IMR-90 (cell line): ENCODE results near the gene SRRM4. TPM values are rescaled to one million over a fixed set of nuclear protein-coding genes. Genes with fewer than 3 reads are reported as not detected.

ENCODE experiments used
- ATAC-seq: fragments of 200-7000 bp; cut with Tn5 transposase; 2 replicates; pipeline ENCODE4 v1.9.1; 2020; ENCODE audit warnings: low read depth, mild to moderate bottlenecking, moderate library complexity
- BruUV-seq: library from RNA; stranded (reverse); fragments of 400-500 nt; replicated peaks from 2 replicates; lab custom pipeline; 2021; lab: Mats Ljungman, UMichigan
- CTCF ChIA-PET: fragments of 300-600 bp; formaldehyde crosslinking; extraction: SDS; loops from one replicate; lab custom pipeline; 2021; ENCODE audit warnings: antibody characterized with exemption; lab: Yijun Ruan, JAX
- POLR2A ChIA-PET: fragments of 300-600 bp; sonication (Branson Sonifier 250); formaldehyde crosslinking; loops from one replicate; lab custom pipeline; 2022; ENCODE audit warnings: antibody characterized with exemption; ENCODE audit not compliant: unreplicated experiment; lab: Charles Lee
- DNase-seq: peaks from one replicate; pipeline ENCODE4 v3.0.0; 2013
- H2AFZ ChIP-seq: replicated peaks from 2 replicates; pipeline ENCODE3; 2013; ENCODE audit warnings: low read length, mild to moderate bottlenecking; ENCODE audit not compliant: poor library complexity
- H2AK5ac ChIP-seq: 2 replicates; pipeline ENCODE4 v1.6.1; 2013; ENCODE audit warnings: low read depth, low read length, inconsistent platforms
- H2AK9ac ChIP-seq: replicated peaks from 2 replicates; pipeline ENCODE3; 2013; ENCODE audit warnings: mild to moderate bottlenecking, low read depth, low read length, moderate library complexity; ENCODE audit not compliant: poor library complexity
- H2BK120ac ChIP-seq: 2 replicates; pipeline ENCODE4 v1.6.1; 2013; ENCODE audit warnings: low read depth, low read length, inconsistent platforms
- H2BK15ac ChIP-seq: 3 replicates; pipeline ENCODE4 v1.6.1; 2013; ENCODE audit warnings: low read depth, low read length, inconsistent platforms
- H2BK20ac ChIP-seq: 2 replicates; pipeline ENCODE4 v1.6.1; 2013; ENCODE audit warnings: low read depth, mild to moderate bottlenecking, inconsistent platforms, low read length, moderate library complexity
- H2BK5ac ChIP-seq: 2 replicates; pipeline ENCODE4 v1.6.1; 2013; ENCODE audit warnings: mild to moderate bottlenecking, low read depth, low read length, inconsistent platforms; ENCODE audit not compliant: poor library complexity, severe bottlenecking
- H3K14ac ChIP-seq: replicated peaks from 2 replicates; pipeline ENCODE4 v1.6.1; 2013; ENCODE audit warnings: low read depth, low read length, inconsistent platforms
- H3K18ac ChIP-seq: 2 replicates; pipeline ENCODE4 v1.6.1; 2013; ENCODE audit warnings: low read depth, low read length, control low read depth
- H3K23ac ChIP-seq: 2 replicates; pipeline ENCODE4 v1.6.1; 2013; ENCODE audit warnings: low read depth, low read length, inconsistent platforms
- H3K27ac ChIP-seq: 2 replicates; pipeline ENCODE4 v1.5.1; 2013; ENCODE audit warnings: mild to moderate bottlenecking, control low read depth, low read length; ENCODE audit not compliant: insufficient read depth
- H3K27me3 ChIP-seq: 2 replicates; pipeline ENCODE4 v1.6.1; 2013; ENCODE audit warnings: low read length; ENCODE audit not compliant: control insufficient read depth, insufficient read depth
- H3K36me3 ChIP-seq: 2 replicates; pipeline ENCODE4 v1.6.1; 2013; ENCODE audit warnings: low read length, mixed read lengths; ENCODE audit not compliant: control insufficient read depth, insufficient read depth
- H3K4ac ChIP-seq: 2 replicates; pipeline ENCODE4 v1.6.1; 2013; ENCODE audit warnings: low read depth, low read length, inconsistent platforms
- H3K4me1 ChIP-seq: 2 replicates; pipeline ENCODE4 v1.6.1; 2013; ENCODE audit warnings: low read length, mixed read lengths; ENCODE audit not compliant: control insufficient read depth, insufficient read depth
- H3K4me2 ChIP-seq: 2 replicates; pipeline ENCODE4 v1.6.1; 2013; ENCODE audit warnings: low read depth, mild to moderate bottlenecking, control low read depth, low read length, moderate library complexity
- H3K4me3 ChIP-seq: 2 replicates; pipeline ENCODE4 v1.5.1; 2013; ENCODE audit warnings: low read depth, mild to moderate bottlenecking, control low read depth, low read length, moderate library complexity; ENCODE audit not compliant: insufficient read depth
- H3K56ac ChIP-seq: 2 replicates; pipeline ENCODE4 v1.6.1; 2013; ENCODE audit warnings: low read length, inconsistent platforms; ENCODE audit not compliant: insufficient read depth; ENCODE audit errors: extremely low read depth
- H3K79me1 ChIP-seq, 2 experiments: 2 replicates each; pipeline ENCODE4 v1.6.1; 2013; ENCODE audit warnings: low read length in 2 of 2, inconsistent platforms in 1 of 2, low read depth in 1 of 2
- H3K9ac ChIP-seq: 2 replicates; pipeline ENCODE4 v1.6.1; 2013; ENCODE audit warnings: low read depth, low read length, control low read depth
- H3K9me1 ChIP-seq: 2 replicates; pipeline ENCODE4 v1.6.1; 2013; ENCODE audit warnings: low read length, inconsistent platforms; ENCODE audit not compliant: insufficient read depth
- H3K9me3 ChIP-seq: 2 replicates; pipeline ENCODE4 v1.6.1; 2013; ENCODE audit warnings: low read length; ENCODE audit not compliant: control insufficient read depth, insufficient read depth
- H4K20me1 ChIP-seq: 2 replicates; pipeline ENCODE4 v1.6.1; 2013; ENCODE audit warnings: low read length, inconsistent platforms; ENCODE audit not compliant: insufficient read depth
- H4K5ac ChIP-seq: 2 replicates; pipeline ENCODE4 v1.6.1; 2013; ENCODE audit warnings: mild to moderate bottlenecking, low read depth, low read length, control low read depth
- H4K8ac ChIP-seq, 2 experiments: 2 replicates each; pipeline ENCODE4 v1.6.1; 2013; ENCODE audit warnings: low read depth in 2 of 2, low read length in 2 of 2, control low read depth in 1 of 2, inconsistent platforms in 1 of 2
- H4K91ac ChIP-seq: 2 replicates; pipeline ENCODE4 v1.6.1; 2013; ENCODE audit warnings: low read depth, low read length, inconsistent platforms; ENCODE audit not compliant: insufficient read depth
- BHLHE40 ChIP-seq: fragments of 150-350 bp; IDR thresholded peaks from 2 replicates; pipeline ENCODE4 v1.6.1; 2016; ENCODE audit warnings: mild to moderate bottlenecking, low read depth, low read length
- MAFK ChIP-seq: IDR thresholded peaks from 2 replicates; pipeline ENCODE4 v1.6.1; 2012; ENCODE audit warnings: low read depth, low read length, improper control_type of control experiment
- NFE2L2 ChIP-seq: fragments of 150-350 bp; IDR thresholded peaks from 2 replicates; pipeline ENCODE4 v1.6.1; 2016; ENCODE audit warnings: low read depth, mild to moderate bottlenecking, low read length
- POLR2A ChIP-seq: IDR thresholded peaks from 2 replicates; pipeline ENCODE4 v1.6.1; 2012; ENCODE audit warnings: mild to moderate bottlenecking, low read depth, low read length
- RAD21 ChIP-seq: IDR thresholded peaks from 2 replicates; pipeline ENCODE4 v1.6.1; 2012; ENCODE audit warnings: low read length, improper control_type of control experiment
- RCOR1 ChIP-seq: IDR thresholded peaks from 2 replicates; pipeline ENCODE4 v1.6.1; 2012; ENCODE audit warnings: mild to moderate bottlenecking, low read length, improper control_type of control experiment; ENCODE audit not compliant: insufficient replicate concordance
- RFX5 ChIP-seq: IDR thresholded peaks from 2 replicates; pipeline ENCODE4 v1.8.0; 2012; ENCODE audit warnings: low read depth, mild to moderate bottlenecking, low read length, moderate library complexity
- SMC3 ChIP-seq: fragments of 150-350 bp; IDR thresholded peaks from 2 replicates; pipeline ENCODE4 v1.6.1; 2016; ENCODE audit warnings: low read depth, mild to moderate bottlenecking, antibody characterized with exemption, low read length, moderate library complexity
- WGBS, 2 experiments: methylation state at CpG; one replicate each; pipeline versions ENCODE4 v1.1.5 to v1.1.7; 2013; ENCODE audit warnings: missing lambda C conversion rate in 2 of 2; ENCODE audit not compliant: insufficient read length in 1 of 2; ENCODE audit errors: extremely low coverage in 2 of 2; 5-methylcytosine and 5-hydroxymethylcytosine counted together
- dilution Hi-C: fragments of 300-500 bp; cut with HindIII; formaldehyde crosslinking; loops from one replicate; pipeline ENCODE4 v1.14.3; 2018; ENCODE audit warnings: low sequenced_read_pairs; ENCODE audit not compliant: unreplicated experiment
- in situ Hi-C: fragments of 300-500 bp; cut with MboI; formaldehyde crosslinking; loops from 3 replicates; pipeline ENCODE4 v1.14.3; 2019; ENCODE audit warnings: low sequenced_read_pairs, inconsistent platforms, mixed read lengths
- intact Hi-C: fragments of 100-400 bp; cut with micrococcal nuclease; formaldehyde crosslinking; loops from 2 replicates; pipeline ENCODE4 v1.10.0; 2022
- polyA plus RNA-seq, 3 experiments: library from polyadenylated mRNA; depleted of rRNA; stranded (reverse); fragments of >200 nt; gene quantifications; 2 replicates each; pipeline ENCODE4 v1.2.3, GENCODE V29; 2012; ENCODE audit warnings: low replicate concordance in 1 of 3
- total RNA-seq: library from RNA; depleted of rRNA; stranded (reverse); fragments of >200 nt; gene quantifications from 2 replicates; pipeline ENCODE4 v1.2.3, GENCODE V29; 2012
- TF ChIP-seq, protein P1 (sequence below): conservative IDR thresholded peaks from 2 replicates; pipeline ENCODE4 v1.5.1; 2012; ENCODE audit warnings: mild to moderate bottlenecking, low read depth, low read length, improper control_type of control experiment

The SRRM4 gene
- total and polyA plus RNA-seq, 2 of the 4 experiments (the other 2 are of a cell fraction): not detected

DNA sequence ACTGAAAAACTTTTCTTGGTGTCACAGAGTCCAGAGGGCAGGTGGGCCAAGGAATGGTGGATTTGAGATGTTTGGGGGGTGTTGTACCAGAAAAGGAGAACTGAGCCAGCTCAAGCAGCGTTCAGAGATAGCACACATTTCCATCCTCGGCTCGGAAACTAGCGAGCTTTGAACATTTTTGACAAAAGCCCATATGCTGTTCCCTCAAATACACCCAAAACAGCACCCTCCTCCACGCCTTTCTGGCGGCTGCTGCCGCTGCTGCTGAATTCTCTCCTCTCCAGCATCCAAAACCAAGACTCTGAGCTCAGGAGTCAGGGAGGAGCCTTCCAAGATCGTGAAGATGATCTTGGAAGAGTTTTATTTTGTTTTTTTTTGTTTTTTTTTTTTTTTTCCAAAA lies 961 bp downstream of the SRRM4 start:
- BruUV-seq: no TSS peak
- Histone ChIP-seq H2AK5ac (no peak overlapping the region), H4K20me1 (no peaks in the 10 kb centered on the region), H3K18ac (no peak overlapping the region), H4K5ac (no peak overlapping the region), H4K91ac (no peak overlapping the region), H3K56ac (no peak overlapping the region), H3K27me3 (no peaks in the 10 kb centered on the region), H3K79me1 (no peaks in the 10 kb centered on the region), H3K4me2 (no peak overlapping the region), H2BK5ac (no peak overlapping the region), H2BK120ac (no peak overlapping the region), H4K8ac (no peak overlapping the region), H3K9me3 (peaks cover 8% of the 10 kb centered on the region), H3K9me1 (no peaks in the 10 kb centered on the region), H3K4me3 (no peak overlapping the region), H3K36me3 (no peaks in the 10 kb centered on the region), H3K14ac (no peak overlapping the region), H2BK15ac (no peak overlapping the region), H3K27ac (no peak overlapping the region), H3K23ac (no peak overlapping the region), H3K9ac (no peak overlapping the region), H3K4ac (no peak overlapping the region), H2BK20ac (no peak overlapping the region), H3K4me1 (no peaks in the 10 kb centered on the region), H2AK9ac (no peak overlapping the region), H2AFZ (no peak overlapping the region)
- TF ChIP-seq RAD21: no peak
- TF ChIP-seq NFE2L2: no peak
- TF ChIP-seq RFX5: no peak
- no peak for TF ChIP-seq RCOR1
- no peak for TF ChIP-seq POLR2A
- no peak for TF ChIP-seq MAFK
- no peak for TF ChIP-seq SMC3
- TF ChIP-seq, protein P1, sequence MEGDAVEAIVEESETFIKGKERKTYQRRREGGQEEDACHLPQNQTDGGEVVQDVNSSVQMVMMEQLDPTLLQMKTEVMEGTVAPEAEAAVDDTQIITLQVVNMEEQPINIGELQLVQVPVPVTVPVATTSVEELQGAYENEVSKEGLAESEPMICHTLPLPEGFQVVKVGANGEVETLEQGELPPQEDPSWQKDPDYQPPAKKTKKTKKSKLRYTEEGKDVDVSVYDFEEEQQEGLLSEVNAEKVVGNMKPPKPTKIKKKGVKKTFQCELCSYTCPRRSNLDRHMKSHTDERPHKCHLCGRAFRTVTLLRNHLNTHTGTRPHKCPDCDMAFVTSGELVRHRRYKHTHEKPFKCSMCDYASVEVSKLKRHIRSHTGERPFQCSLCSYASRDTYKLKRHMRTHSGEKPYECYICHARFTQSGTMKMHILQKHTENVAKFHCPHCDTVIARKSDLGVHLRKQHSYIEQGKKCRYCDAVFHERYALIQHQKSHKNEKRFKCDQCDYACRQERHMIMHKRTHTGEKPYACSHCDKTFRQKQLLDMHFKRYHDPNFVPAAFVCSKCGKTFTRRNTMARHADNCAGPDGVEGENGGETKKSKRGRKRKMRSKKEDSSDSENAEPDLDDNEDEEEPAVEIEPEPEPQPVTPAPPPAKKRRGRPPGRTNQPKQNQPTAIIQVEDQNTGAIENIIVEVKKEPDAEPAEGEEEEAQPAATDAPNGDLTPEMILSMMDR: no peak
- no peak for TF ChIP-seq BHLHE40
- WGBS, 2 experiments: no CpG with 5 or more reads among the region's 8 CpGs
- intact Hi-C loops: no loop called here
- ChIA-PET CTCF (no interaction called here), POLR2A (interaction anchor here (0.7 kb wide), 1 partner anchor 51 kb away, joined by 5 read pairs; no protein-coding TSS in a partner anchor)
- ATAC-seq (no peak), DNase-seq (no peak)
- dilution Hi-C loops: no loop called here
- in situ Hi-C loops: no loop called here
